Panc1 (cell line): ENCODE results near the gene ADAMTS4. TPM values are rescaled to one million over a fixed set of nuclear protein-coding genes. Genes with fewer than 3 reads are reported as not detected.

Experiments
- ATAC-seq: fragments of 200-7000 bp; cut with Tn5 transposase; 2 replicates; pipeline ENCODE4 v1.9.1; 2020; ENCODE audit warnings: mild to moderate bottlenecking, moderate library complexity
- BruUV-seq: library from RNA; stranded (reverse); fragments of 400-500 nt; replicated peaks from 2 replicates; lab custom pipeline; 2021; lab: Mats Ljungman, UMichigan
- CTCF ChIA-PET: fragments of 300-600 bp; sonication (Branson Sonifier 250); formaldehyde crosslinking; loops from one replicate; lab custom pipeline; 2022; ENCODE audit warnings: antibody characterized with exemption; lab: Charles Lee
- POLR2A ChIA-PET: fragments of 300-600 bp; sonication (Branson Sonifier 250); formaldehyde crosslinking; loops from one replicate; lab custom pipeline; 2022; ENCODE audit warnings: antibody characterized with exemption; lab: Charles Lee
- DNase-seq: peaks from one replicate; pipeline ENCODE4 v3.0.0-alpha.2; 2010; ENCODE audit warnings: low read depth, low spot score
- H3K27ac ChIP-seq: 2 replicates; pipeline ENCODE4 v1.5.1; 2011; ENCODE audit warnings: mild to moderate bottlenecking, low read length, inconsistent platforms
- H3K27me3 ChIP-seq: fragments of 200-500 bp; sonication (Bioruptor generic); 2 replicates; pipeline ENCODE4 v1.6.0; 2014; ENCODE audit warnings: low read length, inconsistent platforms; ENCODE audit not compliant: control insufficient read depth, insufficient read depth
- H3K36me3 ChIP-seq: fragments of 200-500 bp; sonication (Bioruptor generic); 2 replicates; pipeline ENCODE4 v1.5.1; 2014; ENCODE audit warnings: inconsistent platforms, mild to moderate bottlenecking, low read length, moderate library complexity; ENCODE audit not compliant: control insufficient read depth, insufficient read depth
- H3K4me1 ChIP-seq: 2 replicates; pipeline ENCODE4 v1.5.1; 2011; ENCODE audit warnings: inconsistent platforms, mild to moderate bottlenecking, low read length, moderate library complexity; ENCODE audit not compliant: control insufficient read depth, insufficient read depth
- H3K4me3 ChIP-seq, 2 experiments: 2 replicates each; pipeline ENCODE4 v1.5.1; 2011 to 2012; ENCODE audit warnings: low read depth in 2 of 2, low read length in 2 of 2, mild to moderate bottlenecking in 2 of 2, inconsistent platforms in 1 of 2, moderate library complexity in 1 of 2
- H3K9me3 ChIP-seq: fragments of 200-500 bp; sonication (Bioruptor generic); 2 replicates; pipeline ENCODE4 v1.5.1; 2014; ENCODE audit warnings: low read depth, mild to moderate bottlenecking, inconsistent platforms, low read length, moderate library complexity; ENCODE audit not compliant: control insufficient read depth, insufficient read depth
- POLR2AphosphoS5 ChIP-seq: IDR thresholded peaks from 2 replicates; pipeline ENCODE4 v1.6.1; 2012; ENCODE audit warnings: mild to moderate bottlenecking, low read depth, low read length, moderate library complexity
- REST ChIP-seq, 2 experiments: IDR thresholded peaks; 2 replicates each; pipeline ENCODE4 v1.6.1; 2011 to 2012; ENCODE audit warnings: low read depth in 2 of 2, control low read depth in 1 of 2, low read length in 1 of 2, mild to moderate bottlenecking in 1 of 2, moderate library complexity in 1 of 2; ENCODE audit not compliant: insufficient read depth in 1 of 2
- SIN3A ChIP-seq: IDR thresholded peaks from 2 replicates; pipeline ENCODE4 v1.6.1; 2012; ENCODE audit warnings: low read depth, mild to moderate bottlenecking, low read length, moderate library complexity, borderline replicate concordance; ENCODE audit not compliant: insufficient read depth
- TCF7L2 ChIP-seq: IDR thresholded peaks from 2 replicates; pipeline ENCODE4 v1.6.1; 2011; ENCODE audit warnings: mild to moderate bottlenecking, low read depth, low read length, inconsistent platforms
- in situ Hi-C: cut with HindIII; loops from 2 replicates; pipeline ENCODE4 v1.10.0; 2016; ENCODE audit warnings: low sequenced_read_pairs, low pct_unique_long_range_greater_than_20kb
- intact Hi-C: fragments of 100-400 bp; cut with micrococcal nuclease; formaldehyde crosslinking; loops from one replicate; pipeline ENCODE4 v1.10.0; 2022; ENCODE audit not compliant: unreplicated experiment
- total RNA-seq: library from RNA; stranded (reverse); gene quantifications from one replicate; pipeline ENCODE4 v1.2.1, GENCODE V29; 2021; ENCODE audit not compliant: unreplicated experiment
- TF ChIP-seq, protein P1 (sequence below): fragments of 450-650 bp; IDR thresholded peaks from 2 replicates; pipeline ENCODE4 v1.5.1; 2017; ENCODE audit warnings: mild to moderate bottlenecking

Gene ADAMTS4
- total RNA-seq, 1 experiment from 2014 or later = 0.26 TPM

GRCh38 chr1:161222175-161223019 is 23.5 kb upstream of the ADAMTS4 start:
- DNase-seq (no peak), ATAC-seq (no peak)
- CTCF ChIA-PET = no interaction called here
- no peaks in the 10 kb centered on the region for H3K9me3 ChIP-seq
- BruUV-seq = no TSS peak
- H3K4me3 ChIP-seq = no peak overlapping the region
- intact Hi-C loops = no loop called here
- H3K27me3 ChIP-seq = no peaks in the 10 kb centered on the region
- H3K36me3 ChIP-seq = peaks cover 2% of the 10 kb centered on the region; the same call in 1 of the 2 replicates
- peaks cover 15% of the 10 kb centered on the region for H3K4me1 ChIP-seq
- in situ Hi-C loops = loop anchor here (25.0 kb wide), 1 partner anchor 165 kb away; no protein-coding TSS in a partner anchor
- H3K27ac ChIP-seq = no peak overlapping the region
- POLR2A ChIA-PET = interaction anchor here (0.5 kb wide), 1 partner anchor 779 kb away, joined by 18 read pairs; no protein-coding TSS in a partner anchor
- TF ChIP-seq POLR2AphosphoS5 = no peak

GRCh38 chr1:161220002-161220401 is 21.1 kb upstream of the ADAMTS4 start:
- no peaks in the 10 kb centered on the region for H3K9me3 ChIP-seq
- no peak for TF ChIP-seq TCF7L2
- no peak for TF ChIP-seq SIN3A
- TF ChIP-seq, protein P1, sequence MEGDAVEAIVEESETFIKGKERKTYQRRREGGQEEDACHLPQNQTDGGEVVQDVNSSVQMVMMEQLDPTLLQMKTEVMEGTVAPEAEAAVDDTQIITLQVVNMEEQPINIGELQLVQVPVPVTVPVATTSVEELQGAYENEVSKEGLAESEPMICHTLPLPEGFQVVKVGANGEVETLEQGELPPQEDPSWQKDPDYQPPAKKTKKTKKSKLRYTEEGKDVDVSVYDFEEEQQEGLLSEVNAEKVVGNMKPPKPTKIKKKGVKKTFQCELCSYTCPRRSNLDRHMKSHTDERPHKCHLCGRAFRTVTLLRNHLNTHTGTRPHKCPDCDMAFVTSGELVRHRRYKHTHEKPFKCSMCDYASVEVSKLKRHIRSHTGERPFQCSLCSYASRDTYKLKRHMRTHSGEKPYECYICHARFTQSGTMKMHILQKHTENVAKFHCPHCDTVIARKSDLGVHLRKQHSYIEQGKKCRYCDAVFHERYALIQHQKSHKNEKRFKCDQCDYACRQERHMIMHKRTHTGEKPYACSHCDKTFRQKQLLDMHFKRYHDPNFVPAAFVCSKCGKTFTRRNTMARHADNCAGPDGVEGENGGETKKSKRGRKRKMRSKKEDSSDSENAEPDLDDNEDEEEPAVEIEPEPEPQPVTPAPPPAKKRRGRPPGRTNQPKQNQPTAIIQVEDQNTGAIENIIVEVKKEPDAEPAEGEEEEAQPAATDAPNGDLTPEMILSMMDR = no peak
- DNase-seq = no peak
- no TSS peak for BruUV-seq
- ATAC-seq = no peak
- no peaks in the 10 kb centered on the region for H3K4me1 ChIP-seq
- H3K27ac ChIP-seq = no peak overlapping the region
- no peak overlapping the region for H3K4me3 ChIP-seq
- H3K27me3 ChIP-seq = no peaks in the 10 kb centered on the region
- no peaks in the 10 kb centered on the region for H3K36me3 ChIP-seq
- CTCF ChIA-PET = interaction anchor here (0.7 kb wide), 1 partner anchor 175 kb away, joined by 6 read pairs; no protein-coding TSS in a partner anchor
- intact Hi-C loops (no loop called here), in situ Hi-C loops (loop anchor here (25.0 kb wide), 1 partner anchor 167 kb away; no protein-coding TSS in a partner anchor)
- POLR2A ChIA-PET = interaction anchor here (0.6 kb wide), 1 partner anchor 12 kb away, joined by 8 read pairs; no protein-coding TSS in a partner anchor

DNA sequence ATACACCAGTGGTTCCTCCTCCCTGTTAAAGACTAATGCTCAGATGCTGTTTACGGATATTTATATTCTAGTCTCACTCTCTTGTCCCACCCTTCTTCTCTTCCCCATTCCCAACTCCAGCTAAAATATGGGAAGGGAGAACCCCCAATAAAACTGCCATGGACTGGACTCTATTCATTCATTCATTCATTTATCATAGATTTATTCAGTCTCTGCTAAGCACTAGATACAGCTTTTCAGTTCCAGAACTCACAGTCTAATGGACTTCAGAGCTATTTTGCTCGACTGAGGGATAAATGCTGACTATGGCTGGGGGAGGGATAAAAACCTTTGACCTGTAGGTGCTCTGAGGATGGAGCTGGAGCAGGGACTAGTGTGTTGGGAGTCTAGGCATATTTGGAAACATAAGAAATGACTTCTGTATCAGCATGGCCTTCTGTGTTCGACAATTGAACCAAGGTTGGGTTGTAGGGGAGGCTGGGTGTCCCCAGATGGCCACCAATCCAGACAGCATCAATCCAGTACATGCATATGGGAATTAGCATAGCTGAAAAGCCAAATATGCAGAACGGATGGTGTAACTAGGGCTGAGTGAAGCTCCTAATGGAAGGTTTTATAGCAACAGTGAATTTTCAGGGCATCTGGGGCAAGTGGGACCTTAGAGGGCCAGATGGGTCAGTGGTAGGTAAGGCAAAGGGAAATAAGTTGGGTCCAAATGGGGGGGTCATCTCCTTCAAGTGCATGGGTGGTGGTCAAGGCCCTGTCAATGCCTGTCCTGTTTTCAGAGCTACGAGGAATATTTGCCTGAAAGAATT is 20.4 kb upstream of the ADAMTS4 start:
- no peaks in the 10 kb centered on the region for H3K9me3 ChIP-seq
- H3K36me3 ChIP-seq = 0 out of 2 replicates have a peak, but pooled peaks cover 2% of the 10 kb centered on the region
- H3K4me1 ChIP-seq = no peaks in the 10 kb centered on the region
- in situ Hi-C loops (loop anchor here (25.0 kb wide), 1 partner anchor 168 kb away; no protein-coding TSS in a partner anchor), intact Hi-C loops (no loop called here)
- ATAC-seq (no peak), DNase-seq (no peak)
- ChIA-PET POLR2A (interaction anchor here (0.8 kb wide), 1 partner anchor 18 kb away, joined by 3 read pairs; no protein-coding TSS in a partner anchor), CTCF (no interaction called here)
- no peak overlapping the region for H3K4me3 ChIP-seq
- no peaks in the 10 kb centered on the region for H3K27me3 ChIP-seq
- BruUV-seq = no TSS peak
- no peak overlapping the region for H3K27ac ChIP-seq
- TF ChIP-seq POLR2AphosphoS5 (no peak), SIN3A (no peak), REST (IDR thresholded peaks at IDR 0.05; ENCODE audit: insufficient read depth in 1 of 2, low read depth in 2 of 2, low read length in 1 of 2) (no peak), TCF7L2 (no peak)
- TF ChIP-seq, protein P1 = no peak
